NCI-H1092 treated with DMSO at 0.1 percent for 48 hours (cell line): Measurements from ENCODE around the gene KANSL1.
"Not testable (repeated sequence)": the region's sequence is repeated elsewhere in the genome, so short reads cannot be mapped to it uniquely, and the experiment has no call there.

Experiments
- DNase-seq: peaks from one replicate; lab custom pipeline; 2025; lab: John Stamatoyannopoulos, UW

Gene KANSL1

GRCh38 chr17:46192189-46192438, 1.1 kb downstream of the KANSL1 start:
- no peak for DNase-seq

GRCh38 chr17:46191322-46192188, 1.7 kb downstream of the KANSL1 start:
- peak; percentile 42 for DNase-seq

GRCh38 chr17:46190763-46191162, 2.5 kb downstream of the KANSL1 start:
- DNase-seq: no peak

GRCh38 chr17:46186827-46187235, 6.4 kb downstream of the KANSL1 start:
- not testable (repeated sequence) for DNase-seq

GRCh38 chr17:46184696-46185095, 8.5 kb downstream of the KANSL1 start:
- no peak for DNase-seq

- DNase-seq: not testable (repeated sequence)
Measured at GRCh38 chr17:46183383-46183782, 9.8 kb downstream of the KANSL1 start.

- DNase-seq: no peak
Measured at GRCh38 chr17:46182961-46183360, 10.3 kb downstream of the KANSL1 start.

- DNase-seq: no peak
Measured at GRCh38 chr17:46181940-46182339, 11.3 kb downstream of the KANSL1 start.

GRCh38 chr17:46181316-46181715, 11.9 kb downstream of the KANSL1 start:
- DNase-seq: not testable (repeated sequence)

GRCh38 chr17:46180892-46181274, 12.3 kb downstream of the KANSL1 start:
- DNase-seq: no peak

GRCh38 chr17:46180185-46180891, 12.9 kb downstream of the KANSL1 start:
- not testable (repeated sequence) for DNase-seq

GRCh38 chr17:46179375-46179999, 13.7 kb downstream of the KANSL1 start:
- no peak for DNase-seq

GRCh38 chr17:46178550-46179214, 14.5 kb downstream of the KANSL1 start:
- no peak for DNase-seq

GRCh38 chr17:46176975-46177374, 16.3 kb downstream of the KANSL1 start:
- DNase-seq: no peak

- DNase-seq: no peak
Measured at GRCh38 chr17:46175891-46176290, 17.3 kb downstream of the KANSL1 start.

GRCh38 chr17:46173153-46173552, 20.1 kb downstream of the KANSL1 start:
- DNase-seq: no peak

- no peak for DNase-seq
Measured at GRCh38 chr17:46171939-46172338, 21.3 kb downstream of the KANSL1 start.

- DNase-seq: no peak
Measured at GRCh38 chr17:46170639-46171429, 22.4 kb downstream of the KANSL1 start.

GRCh38 chr17:46169913-46170638, 23.2 kb downstream of the KANSL1 start:
- DNase-seq: no peak

- no peak for DNase-seq
Measured at GRCh38 chr17:46167826-46168569, 25.2 kb downstream of the KANSL1 start.
